Activated T-cell treated with anti-CD3 and anti-CD28 coated beads, Interleukin-2, amount 50 U/mL, for 72 hours (primary cell): Measurements from ENCODE around the gene ARMH3. TPM values are rescaled to one million over a fixed set of nuclear protein-coding genes. Genes with fewer than 3 reads are reported as not detected.

ENCODE experiments used
- ATAC-seq, 2 donors: fragments of 150-1000 bp; cut with Tn5 transposase; replicated peaks in 1 of 2; 2 replicates each; pipeline ENCODE4 v1.10.0; 2021; ENCODE audit warnings: moderate library complexity in 2 of 2, mild to moderate bottlenecking in 1 of 2
- DNase-seq, 2 donors: peaks; one replicate each; pipeline ENCODE4 v3.0.0; 2021 to 2022; ENCODE audit warnings: mixed read lengths in 1 of 2
- H3K27ac Mint-ChIP-seq: one replicate; pipeline ENCODE4 v1.8.0; 2022; ENCODE audit warnings: mild to moderate bottlenecking, moderate library complexity, mixed read lengths
- H3K27me3 Mint-ChIP-seq: one replicate; pipeline ENCODE4 v1.8.0; 2022; ENCODE audit warnings: low read depth, mixed read lengths
- H3K36me3 Mint-ChIP-seq, 2 donors: one replicate each; pipeline ENCODE4 v1.8.0; 2022; ENCODE audit warnings: mixed read lengths in 2 of 2, mild to moderate bottlenecking in 1 of 2; ENCODE audit not compliant: insufficient read depth in 2 of 2
- H3K4me1 Mint-ChIP-seq: one replicate; pipeline ENCODE4 v1.8.0; 2022; ENCODE audit warnings: low read depth, mixed read lengths
- H3K4me3 Mint-ChIP-seq, 2 donors: one replicate each; pipeline ENCODE4 v1.8.0; 2022; ENCODE audit warnings: mild to moderate bottlenecking in 2 of 2, mixed read lengths in 2 of 2, moderate library complexity in 2 of 2
- H3K9me3 Mint-ChIP-seq, 2 donors: one replicate each; pipeline ENCODE4 v1.8.0; 2022; ENCODE audit warnings: mixed read lengths in 2 of 2
- total RNA-seq, 2 donors: library from RNA; stranded (reverse); gene quantifications; one replicate each; pipeline ENCODE4 v1.2.3, GENCODE V29; 2022

The ARMH3 gene
- total RNA-seq, 2 donors from 2014 or later = 20.1 to 23.1 TPM

GRCh38 chr10:101906586-101907183 lies 149.3 kb downstream of the ARMH3 start:
- DNase-seq (no peak), ATAC-seq (peak in 1 of 2 donors; percentile 37)
- H3K27me3 Mint-ChIP-seq = no peaks in the 10 kb centered on the region
- H3K27ac Mint-ChIP-seq = no peak overlapping the region
- no peaks in the 10 kb centered on the region for H3K9me3 Mint-ChIP-seq
- no peak overlapping the region for H3K4me3 Mint-ChIP-seq
- peaks cover 0 to 2% of the 10 kb centered on the region in 2 donors for H3K36me3 Mint-ChIP-seq
- peaks cover 33% of the 10 kb centered on the region for H3K4me1 Mint-ChIP-seq

- H3K4me1 Mint-ChIP-seq = peaks cover 33% of the 10 kb centered on the region
- H3K27ac Mint-ChIP-seq = no peak overlapping the region
- no peaks in the 10 kb centered on the region for H3K9me3 Mint-ChIP-seq
- no peak for ATAC-seq
- H3K36me3 Mint-ChIP-seq = peaks cover 0 to 2% of the 10 kb centered on the region in 2 donors
- H3K4me3 Mint-ChIP-seq = no peak overlapping the region
- no peaks in the 10 kb centered on the region for H3K27me3 Mint-ChIP-seq
- DNase-seq = no peak
These were observed 150.7 kb downstream of the ARMH3 start for GRCh38 chr10:101905251-101905650.

- Mint-ChIP-seq H3K36me3 (peaks cover 0 to 2% of the 10 kb centered on the region in 2 donors), H3K4me3 (peak overlapping the region in 1 of 2 donors; percentile 17), H3K27me3 (no peaks in the 10 kb centered on the region), H3K27ac (no peak overlapping the region), H3K9me3 (no peaks in the 10 kb centered on the region), H3K4me1 (peaks cover 33% of the 10 kb centered on the region)
- DNase-seq (peak; percentile 11 to 31), ATAC-seq (peak; percentile 55 to 87)
These were observed 152.0 kb downstream of the ARMH3 start for GRCh38 chr10:101903827-101904550.

GRCh38 chr10:101902820-101903145 lies 153.2 kb downstream of the ARMH3 start:
- Mint-ChIP-seq H3K4me1 (peaks cover 33% of the 10 kb centered on the region), H3K27ac (no peak overlapping the region), H3K9me3 (no peaks in the 10 kb centered on the region), H3K27me3 (no peaks in the 10 kb centered on the region), H3K36me3 (peaks cover 0 to 2% of the 10 kb centered on the region in 2 donors), H3K4me3 (no peak overlapping the region)
- ATAC-seq (no peak), DNase-seq (no peak)

GRCh38 chr10:101902032-101902819 lies 153.7 kb downstream of the ARMH3 start:
- Mint-ChIP-seq H3K27me3 (no peaks in the 10 kb centered on the region), H3K4me1 (peaks cover 31% of the 10 kb centered on the region), H3K36me3 (peaks cover 0 to 2% of the 10 kb centered on the region in 2 donors), H3K27ac (no peak overlapping the region), H3K9me3 (no peaks in the 10 kb centered on the region), H3K4me3 (no peak overlapping the region)
- ATAC-seq = no peak
- no peak for DNase-seq

GRCh38 chr10:101901340-101901739 lies 154.6 kb downstream of the ARMH3 start:
- Mint-ChIP-seq H3K4me3 (no peak overlapping the region), H3K27me3 (no peaks in the 10 kb centered on the region), H3K27ac (no peak overlapping the region), H3K4me1 (peaks cover 29% of the 10 kb centered on the region), H3K36me3 (peaks cover 0 to 2% of the 10 kb centered on the region in 2 donors), H3K9me3 (no peaks in the 10 kb centered on the region)
- no peak for ATAC-seq
- DNase-seq = no peak

GRCh38 chr10:101897633-101898032 lies 158.3 kb downstream of the ARMH3 start:
- Mint-ChIP-seq H3K27me3 (no peaks in the 10 kb centered on the region), H3K27ac (no peak overlapping the region), H3K4me1 (peaks cover 5% of the 10 kb centered on the region), H3K9me3 (no peaks in the 10 kb centered on the region), H3K36me3 (peaks cover 0 to under 1% of the 10 kb centered on the region in 2 donors), H3K4me3 (no peak overlapping the region)
- DNase-seq (no peak), ATAC-seq (no peak)

- no peak for ATAC-seq
These were observed 159.6 kb downstream of the ARMH3 start for GRCh38 chr10:101896225-101896877.

GRCh38 chr10:101895781-101896180 lies 160.2 kb downstream of the ARMH3 start:
- DNase-seq (no peak), ATAC-seq (no peak)
- no peaks in the 10 kb centered on the region for H3K36me3 Mint-ChIP-seq
- H3K27me3 Mint-ChIP-seq = no peaks in the 10 kb centered on the region
- no peaks in the 10 kb centered on the region for H3K9me3 Mint-ChIP-seq
- no peak overlapping the region for H3K27ac Mint-ChIP-seq
- H3K4me1 Mint-ChIP-seq = peaks cover 5% of the 10 kb centered on the region
- H3K4me3 Mint-ChIP-seq = no peak overlapping the region

More at GRCh38 chr10:101896225-101896877, 159.6 kb downstream of the ARMH3 start:
- H3K4me3 Mint-ChIP-seq = no peak overlapping the region
- no peak for DNase-seq
- no peaks in the 10 kb centered on the region for H3K9me3 Mint-ChIP-seq
- no peaks in the 10 kb centered on the region for H3K27me3 Mint-ChIP-seq
- H3K4me1 Mint-ChIP-seq = peaks cover 5% of the 10 kb centered on the region
- H3K27ac Mint-ChIP-seq = no peak overlapping the region
- no peaks in the 10 kb centered on the region for H3K36me3 Mint-ChIP-seq

- ATAC-seq (no peak), DNase-seq (no peak)
- H3K27ac Mint-ChIP-seq = no peak overlapping the region
- no peak overlapping the region for H3K4me3 Mint-ChIP-seq
- no peaks in the 10 kb centered on the region for H3K9me3 Mint-ChIP-seq
- no peaks in the 10 kb centered on the region for H3K36me3 Mint-ChIP-seq
- peaks cover 5% of the 10 kb centered on the region for H3K4me1 Mint-ChIP-seq
- H3K27me3 Mint-ChIP-seq = no peaks in the 10 kb centered on the region
These were observed 161.2 kb downstream of the ARMH3 start for GRCh38 chr10:101894742-101895141.

GRCh38 chr10:101894266-101894665 lies 161.7 kb downstream of the ARMH3 start:
- Mint-ChIP-seq H3K27me3 (no peaks in the 10 kb centered on the region), H3K4me1 (peaks cover 5% of the 10 kb centered on the region), H3K9me3 (no peaks in the 10 kb centered on the region), H3K36me3 (no peaks in the 10 kb centered on the region), H3K4me3 (no peak overlapping the region), H3K27ac (no peak overlapping the region)
- DNase-seq (no peak), ATAC-seq (no peak)

GRCh38 chr10:101893510-101894120 lies 162.4 kb downstream of the ARMH3 start:
- peaks cover 8% of the 10 kb centered on the region for H3K4me1 Mint-ChIP-seq

More at GRCh38 chr10:101893510-101894120, 162.4 kb downstream of the ARMH3 start:
- no peak overlapping the region for H3K4me3 Mint-ChIP-seq
- H3K9me3 Mint-ChIP-seq = no peaks in the 10 kb centered on the region
- H3K36me3 Mint-ChIP-seq = no peaks in the 10 kb centered on the region
- no peaks in the 10 kb centered on the region for H3K27me3 Mint-ChIP-seq
- peak overlapping the region; percentile 1 for H3K27ac Mint-ChIP-seq
- DNase-seq (no peak), ATAC-seq (no peak)
